GM12878 (cell line): ENCODE measurements around the gene SPEM2.

Experiments used
- BRCA1 ChIP-seq: IDR thresholded peaks from 2 replicates; pipeline ENCODE4 v1.6.1; 2011; ENCODE audit warnings: low read depth, low read length, improper control_type of control experiment
- CTCF ChIP-seq, 3 experiments: IDR thresholded peaks in 2 of 3; conservative IDR thresholded peaks in 1 of 3; 2 replicates each; pipeline ENCODE4 v1.5.1; 2011; ENCODE audit warnings: low read depth in 3 of 3, low read length in 3 of 3, mild to moderate bottlenecking in 3 of 3, control low read depth in 2 of 3, moderate library complexity in 2 of 3, inconsistent platforms in 1 of 3, mixed read lengths in 1 of 3; ENCODE audit not compliant: control insufficient read depth in 2 of 3, insufficient read depth in 1 of 3; ENCODE audit errors: extremely low read depth in 1 of 3
- EZH2 ChIP-seq: IDR thresholded peaks from 2 replicates; pipeline ENCODE4 v1.6.1; 2012; ENCODE audit warnings: low read depth, mild to moderate bottlenecking, control low read depth, inconsistent platforms, low read length, borderline replicate concordance; ENCODE audit not compliant: control insufficient read depth
- FOXK2 ChIP-seq: fragments of 450-650 bp; IDR thresholded peaks from 2 replicates; pipeline ENCODE4 v1.6.1; 2017; ENCODE audit warnings: mild to moderate bottlenecking, moderate library complexity
- JUND ChIP-seq: IDR thresholded peaks from 2 replicates; pipeline ENCODE4 v1.6.1; 2012; ENCODE audit warnings: low read depth, mild to moderate bottlenecking, low read length, improper control_type of control experiment, moderate library complexity
- MYC ChIP-seq: IDR thresholded peaks from 2 replicates; pipeline ENCODE4 v1.6.1; 2011; ENCODE audit warnings: mild to moderate bottlenecking, low read length, moderate library complexity, inconsistent platforms; ENCODE audit not compliant: insufficient read depth, insufficient replicate concordance, insufficient read length, severe bottlenecking
- PAX8 ChIP-seq: fragments of 450-650 bp; IDR thresholded peaks from 2 replicates; pipeline ENCODE4 v1.6.1; 2017; ENCODE audit warnings: mild to moderate bottlenecking, moderate library complexity
- POLR2A ChIP-seq: IDR thresholded peaks from 2 replicates; pipeline ENCODE4 v1.6.1; 2011; ENCODE audit warnings: low read depth, mild to moderate bottlenecking, low read length
- POLR2AphosphoS2 ChIP-seq: IDR thresholded peaks from 2 replicates; pipeline ENCODE4 v1.6.1; 2011; ENCODE audit warnings: low read depth, mild to moderate bottlenecking, low read length, improper control_type of control experiment, moderate library complexity
- SMC3 ChIP-seq: IDR thresholded peaks from 2 replicates; pipeline ENCODE4 v1.6.1; 2011; ENCODE audit warnings: low read length, improper control_type of control experiment, borderline replicate concordance
- TF ChIP-seq, protein P1 (sequence below): IDR thresholded peaks from 2 replicates; pipeline ENCODE4 v1.6.1; 2012; ENCODE audit warnings: low read depth, low read length, improper control_type of control experiment
- TF ChIP-seq, protein P2 (sequence below): IDR thresholded peaks from 2 replicates; pipeline ENCODE4 v1.6.1; 2011; ENCODE audit warnings: borderline replicate concordance, low read depth, mild to moderate bottlenecking, moderate library complexity, low read length; ENCODE audit not compliant: insufficient read depth, poor library complexity, severe bottlenecking
- TF ChIP-seq, protein P3 (sequence below): fragments of 450-650 bp; IDR thresholded peaks from 2 replicates; pipeline ENCODE4 v1.6.1; 2016; ENCODE audit warnings: mild to moderate bottlenecking

GRCh38 chr17:7425316-7425715, at the start of gene SPEM2:
- TF ChIP-seq CTCF (IDR thresholded peaks at IDR 0.05 in 2 of 3, conservative IDR thresholded peaks at IDR 0.05 in 1 of 3; ENCODE audit: control insufficient read depth in 2 of 3, extremely low read depth in 1 of 3, insufficient read depth in 1 of 3, low read depth in 3 of 3, low read length in 3 of 3) (no peak), POLR2A (no peak), POLR2AphosphoS2 (no peak), EZH2 (no peak), MYC (no peak), JUND (no peak), FOXK2 (no peak), SMC3 (no peak), BRCA1 (no peak), PAX8 (no peak)
- TF ChIP-seq, protein P1, sequence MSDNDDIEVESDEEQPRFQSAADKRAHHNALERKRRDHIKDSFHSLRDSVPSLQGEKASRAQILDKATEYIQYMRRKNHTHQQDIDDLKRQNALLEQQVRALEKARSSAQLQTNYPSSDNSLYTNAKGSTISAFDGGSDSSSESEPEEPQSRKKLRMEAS: no peak
- TF ChIP-seq, protein P2, sequence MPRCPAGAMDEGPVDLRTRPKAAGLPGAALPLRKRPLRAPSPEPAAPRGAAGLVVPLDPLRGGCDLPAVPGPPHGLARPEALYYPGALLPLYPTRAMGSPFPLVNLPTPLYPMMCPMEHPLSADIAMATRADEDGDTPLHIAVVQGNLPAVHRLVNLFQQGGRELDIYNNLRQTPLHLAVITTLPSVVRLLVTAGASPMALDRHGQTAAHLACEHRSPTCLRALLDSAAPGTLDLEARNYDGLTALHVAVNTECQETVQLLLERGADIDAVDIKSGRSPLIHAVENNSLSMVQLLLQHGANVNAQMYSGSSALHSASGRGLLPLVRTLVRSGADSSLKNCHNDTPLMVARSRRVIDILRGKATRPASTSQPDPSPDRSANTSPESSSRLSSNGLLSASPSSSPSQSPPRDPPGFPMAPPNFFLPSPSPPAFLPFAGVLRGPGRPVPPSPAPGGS: no peak
- TF ChIP-seq, protein P3, sequence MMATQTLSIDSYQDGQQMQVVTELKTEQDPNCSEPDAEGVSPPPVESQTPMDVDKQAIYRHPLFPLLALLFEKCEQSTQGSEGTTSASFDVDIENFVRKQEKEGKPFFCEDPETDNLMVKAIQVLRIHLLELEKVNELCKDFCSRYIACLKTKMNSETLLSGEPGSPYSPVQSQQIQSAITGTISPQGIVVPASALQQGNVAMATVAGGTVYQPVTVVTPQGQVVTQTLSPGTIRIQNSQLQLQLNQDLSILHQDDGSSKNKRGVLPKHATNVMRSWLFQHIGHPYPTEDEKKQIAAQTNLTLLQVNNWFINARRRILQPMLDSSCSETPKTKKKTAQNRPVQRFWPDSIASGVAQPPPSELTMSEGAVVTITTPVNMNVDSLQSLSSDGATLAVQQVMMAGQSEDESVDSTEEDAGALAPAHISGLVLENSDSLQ: no peak
